GM15510 (cell line): ENCODE data around the gene ZBTB20.

Source experiments
- POLR2A ChIP-seq: IDR thresholded peaks from 3 replicates; pipeline ENCODE4 v1.6.1; 2011; ENCODE audit warnings: borderline replicate concordance; ENCODE audit not compliant: insufficient read length; ENCODE audit errors: extremely low read depth

ZBTB20 gene

DNA sequence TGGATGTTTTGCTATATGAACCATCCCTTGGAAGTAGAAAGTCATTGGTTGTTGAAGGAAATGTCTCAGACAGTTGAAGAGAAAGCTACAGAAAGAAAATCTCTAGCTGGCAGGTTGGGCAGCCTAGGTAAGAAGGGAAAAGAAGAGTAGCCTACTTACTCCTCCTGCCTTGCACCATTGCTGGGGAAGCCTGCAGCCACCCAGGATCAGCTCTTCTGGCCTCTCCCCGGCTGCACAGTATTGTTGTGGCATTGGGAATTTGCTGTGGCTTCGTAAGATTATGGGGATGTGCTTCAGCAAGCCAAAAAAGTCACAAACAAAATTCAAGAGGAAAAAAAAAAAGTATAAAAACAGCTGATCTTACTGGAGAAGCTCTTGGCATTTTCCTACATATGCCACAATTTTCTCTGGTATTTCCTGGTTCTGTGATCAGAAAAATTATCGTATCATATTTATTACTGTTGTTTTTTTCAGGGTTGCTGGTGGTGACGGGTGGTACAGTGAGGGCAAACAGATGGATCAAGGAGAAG lies 699.1 kb downstream of the ZBTB20 start:
- no peak for TF ChIP-seq POLR2A

DNA sequence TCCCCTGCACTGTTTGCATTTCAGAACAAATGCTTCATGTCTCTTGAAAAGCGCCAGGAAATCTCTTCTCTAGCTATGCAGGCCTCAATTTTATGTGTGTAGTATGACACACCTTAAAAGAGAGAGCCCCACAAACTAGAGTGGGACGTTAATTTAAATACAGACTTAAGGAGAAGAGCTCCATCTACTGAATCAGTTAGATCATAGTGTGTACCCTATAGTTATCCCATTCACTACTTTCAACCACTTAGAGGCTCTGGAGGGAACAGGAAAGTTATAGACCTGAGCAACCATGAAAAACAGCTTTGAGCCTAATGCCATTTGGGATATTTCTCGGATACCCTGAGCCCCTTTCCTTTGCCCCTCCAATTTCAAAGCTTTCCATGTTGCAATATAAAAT lies 699.5 kb downstream of the ZBTB20 start:
- TF ChIP-seq POLR2A = no peak

DNA sequence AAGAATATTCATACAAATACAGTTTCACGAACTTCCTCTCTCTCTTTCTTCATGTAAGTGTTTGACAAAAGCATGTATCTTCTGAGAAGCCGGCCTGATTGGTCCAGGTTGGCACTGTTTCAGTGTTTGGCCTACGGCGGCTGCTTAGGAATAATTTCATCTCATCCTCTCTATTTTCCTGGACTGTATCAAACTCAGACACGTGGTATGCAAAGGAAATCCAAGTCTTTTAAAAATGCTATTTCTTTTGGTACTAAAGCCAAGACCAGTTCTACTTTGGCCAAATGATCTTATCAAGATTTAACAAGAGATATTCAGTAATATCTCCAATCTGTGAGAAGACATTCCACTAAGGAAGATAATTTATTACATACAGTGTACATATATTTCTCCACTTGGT lies 700.5 kb downstream of the ZBTB20 start:
- TF ChIP-seq POLR2A = no peak

DNA sequence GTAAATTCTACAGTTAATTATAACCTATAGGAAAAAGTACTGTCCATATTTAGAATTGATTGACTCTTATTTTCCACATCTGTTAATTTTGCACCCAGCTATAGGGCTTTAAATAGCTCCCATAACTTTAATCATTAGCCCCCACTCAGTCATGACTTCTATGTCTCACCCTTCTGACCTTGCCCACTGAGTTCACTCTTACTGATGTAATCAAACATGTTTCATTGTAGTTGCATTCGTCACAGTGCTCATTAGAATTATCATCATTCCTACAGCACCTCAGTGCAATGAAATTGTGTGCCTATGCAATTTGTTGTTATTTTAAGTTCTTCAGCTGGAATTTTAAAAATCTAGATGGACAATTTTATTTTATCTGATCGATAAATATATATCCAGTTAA lies 701.9 kb downstream of the ZBTB20 start:
- TF ChIP-seq POLR2A = no peak

DNA sequence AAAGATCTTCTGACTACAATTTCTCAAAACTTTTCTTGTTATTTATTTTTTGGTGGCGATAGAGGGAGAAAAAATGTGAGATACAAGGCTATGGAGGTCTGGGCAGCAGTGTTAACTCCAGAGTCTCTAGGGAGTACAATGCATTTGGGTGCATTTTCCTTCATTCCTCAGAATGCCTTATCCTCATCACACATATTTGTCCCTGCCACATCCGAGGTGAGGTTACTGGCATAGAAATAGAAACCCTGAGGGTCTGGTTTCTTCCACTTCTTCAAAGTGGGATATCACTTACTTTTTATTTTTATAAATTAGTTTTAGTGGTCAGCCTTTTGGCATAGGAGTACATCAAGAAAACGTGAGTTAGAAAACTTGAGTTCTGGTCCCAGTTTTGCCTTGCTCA lies 702.9 kb downstream of the ZBTB20 start:
- TF ChIP-seq POLR2A = no peak

DNA sequence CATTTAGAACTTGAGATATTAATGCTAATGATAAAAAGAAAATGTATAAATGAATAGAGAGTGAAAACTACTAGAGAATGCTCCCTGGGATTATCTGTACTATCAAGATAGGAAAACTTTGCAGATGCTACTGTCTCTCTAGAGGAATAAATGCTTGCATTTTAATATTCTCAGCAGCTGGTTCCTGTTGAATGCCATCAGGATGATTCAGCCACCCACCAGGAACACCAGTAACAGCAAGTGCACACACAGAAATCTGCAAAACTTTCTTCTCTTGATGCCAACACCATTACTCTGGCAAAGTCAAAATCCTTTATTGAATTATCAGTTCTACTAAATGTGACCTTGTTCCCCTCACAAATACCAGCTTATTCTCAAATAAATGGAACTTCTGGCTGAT lies 704.8 kb downstream of the ZBTB20 start:
- TF ChIP-seq POLR2A = no peak

DNA sequence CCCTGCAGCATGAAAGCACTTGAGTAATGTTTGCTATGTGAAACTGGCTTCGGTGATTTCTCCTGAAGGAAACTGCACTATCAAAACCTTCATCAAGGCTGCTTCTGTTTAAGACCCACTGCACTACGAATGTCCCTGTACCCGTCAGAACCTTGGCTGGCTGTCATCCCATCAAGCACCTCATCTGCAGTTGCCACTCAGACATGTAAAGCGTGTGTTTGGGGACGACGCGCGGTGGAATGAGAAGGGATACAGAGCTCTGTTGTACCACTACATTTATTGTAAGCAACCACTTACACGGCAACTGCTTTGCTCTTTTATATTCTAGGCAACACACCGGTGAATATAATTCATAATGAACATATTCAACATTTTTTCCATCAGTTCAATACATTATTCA lies 705.7 kb downstream of the ZBTB20 start:
- TF ChIP-seq POLR2A = no peak

DNA sequence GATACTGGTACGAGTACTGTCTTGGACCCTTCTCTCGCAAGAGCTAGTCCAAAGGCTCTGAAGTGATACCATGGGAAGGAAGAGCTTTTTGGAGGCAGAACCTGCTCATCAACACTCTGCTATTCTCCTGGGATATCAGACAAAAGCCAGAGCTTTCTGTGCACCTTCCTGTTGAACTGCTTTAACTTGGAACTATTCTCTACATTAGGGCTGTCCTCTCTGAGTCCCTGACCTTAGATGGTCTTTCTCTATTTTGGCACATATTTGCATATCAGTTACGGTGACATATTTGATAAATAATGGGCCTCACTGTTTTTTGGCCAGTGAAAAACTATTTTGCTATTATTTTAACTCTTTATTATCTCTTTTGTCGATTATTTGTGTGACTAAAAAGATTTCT lies 706.4 kb downstream of the ZBTB20 start:
- TF ChIP-seq POLR2A = no peak

DNA sequence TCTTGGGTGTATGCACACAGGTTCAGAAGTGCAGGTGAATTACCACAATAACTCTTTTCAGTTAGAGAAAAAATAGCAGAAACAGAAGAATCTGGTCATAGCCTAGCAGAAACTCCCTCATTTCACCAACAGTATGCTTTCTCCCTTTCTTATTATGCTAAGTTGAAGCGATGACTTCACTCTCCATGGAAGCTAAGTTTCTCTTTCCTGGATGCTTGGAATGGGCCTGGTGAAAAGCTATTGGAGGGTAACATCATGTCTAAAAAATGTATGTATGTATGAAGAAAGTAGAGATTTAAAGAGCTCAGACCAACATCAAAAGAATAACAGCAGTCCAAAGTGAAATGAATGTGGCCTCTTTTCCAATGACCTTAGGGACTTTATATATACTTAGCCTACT lies 707.8 kb downstream of the ZBTB20 start:
- TF ChIP-seq POLR2A = no peak

DNA sequence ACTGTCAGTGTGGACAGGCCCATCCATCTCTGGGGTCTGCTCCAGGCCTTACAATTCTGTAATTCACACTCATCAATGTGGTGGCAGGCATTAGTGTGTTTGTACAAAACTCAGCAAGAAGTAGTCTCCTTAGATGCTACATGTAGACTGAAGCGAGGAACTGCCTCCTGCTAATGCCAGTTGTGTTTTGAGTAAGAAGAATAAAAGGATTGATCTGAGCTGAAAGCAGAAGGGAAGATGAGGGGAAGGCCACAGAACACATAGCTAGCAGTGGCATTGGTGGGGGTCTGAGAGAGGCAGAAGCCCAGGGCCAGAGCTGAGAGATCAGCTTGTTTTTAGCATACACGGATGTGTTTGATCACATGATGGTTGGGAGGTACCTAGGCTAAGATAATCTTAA lies 709.2 kb downstream of the ZBTB20 start:
- no peak for TF ChIP-seq POLR2A

DNA sequence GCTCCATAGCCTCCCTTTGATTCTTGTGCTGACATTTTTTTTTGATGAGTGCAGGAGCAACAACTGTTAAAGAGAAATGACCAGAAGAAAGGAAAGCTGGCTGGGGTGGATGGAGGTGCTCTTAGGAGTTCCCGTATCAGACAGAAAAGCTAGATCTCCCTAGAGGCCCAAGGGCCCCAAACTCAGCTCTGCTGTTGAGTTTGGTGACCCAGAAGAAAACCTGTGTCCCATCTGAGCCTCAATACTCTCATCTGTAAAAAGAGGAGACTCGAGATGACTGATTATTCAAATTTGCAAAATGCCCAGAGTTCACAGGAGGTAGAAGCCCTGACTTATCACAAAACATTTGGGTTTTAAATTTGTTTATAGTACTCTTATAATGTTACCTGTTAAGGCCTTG lies 710.9 kb downstream of the ZBTB20 start:
- no peak for TF ChIP-seq POLR2A

DNA sequence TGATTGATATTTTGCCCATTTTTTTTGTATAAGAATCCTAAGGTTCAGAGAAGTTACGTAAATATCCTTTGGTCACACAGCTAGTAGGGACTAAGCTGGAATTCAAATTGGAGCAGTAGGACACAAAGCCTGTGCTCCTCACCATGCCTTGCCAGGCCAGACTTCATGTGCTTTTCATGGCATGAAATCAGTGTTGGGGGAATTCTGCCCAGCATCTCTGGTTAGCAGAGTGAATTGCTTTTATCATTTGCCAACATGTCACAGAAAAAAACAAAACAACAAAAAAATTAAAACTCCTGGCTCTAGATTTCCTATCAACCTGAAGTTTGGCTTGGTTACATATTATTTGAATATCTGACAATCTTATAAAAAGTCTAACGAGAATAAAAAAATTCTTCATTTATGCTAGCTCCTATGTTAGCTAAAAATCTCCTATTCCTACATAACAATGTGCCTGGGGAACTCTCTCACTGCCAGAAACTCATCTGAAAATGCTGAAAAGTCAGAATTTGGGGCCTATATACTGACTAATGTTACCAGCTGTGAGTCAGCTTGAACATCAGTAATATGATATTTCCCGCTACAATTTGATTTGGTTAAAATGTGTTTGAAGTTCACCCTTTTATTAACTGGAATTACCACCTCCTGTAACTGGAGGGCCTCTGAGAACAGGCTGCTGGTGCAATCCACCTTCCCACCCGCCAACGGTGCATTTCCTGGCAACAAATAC lies 711.5 kb downstream of the ZBTB20 start:
- no peak for TF ChIP-seq POLR2A

DNA sequence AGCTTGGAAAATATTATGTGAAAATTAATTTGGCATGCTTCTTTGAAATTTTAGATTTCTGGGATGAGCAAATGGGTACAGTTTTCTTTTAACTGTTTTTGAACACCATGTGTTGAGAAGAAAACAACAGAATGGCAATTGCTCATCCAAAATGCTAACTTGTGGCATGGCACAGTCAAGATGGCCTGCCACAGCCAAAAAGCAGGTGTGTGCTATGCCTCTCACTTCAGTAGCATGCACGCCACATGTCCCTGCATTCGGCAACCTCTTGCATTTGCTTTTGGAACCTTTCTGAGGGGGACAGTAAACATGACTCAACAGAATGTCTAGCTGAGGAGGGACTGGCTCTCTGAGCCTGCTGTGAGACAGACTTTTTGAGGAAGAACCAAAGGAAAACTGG lies 714.8 kb downstream of the ZBTB20 start:
- no peak for TF ChIP-seq POLR2A

DNA sequence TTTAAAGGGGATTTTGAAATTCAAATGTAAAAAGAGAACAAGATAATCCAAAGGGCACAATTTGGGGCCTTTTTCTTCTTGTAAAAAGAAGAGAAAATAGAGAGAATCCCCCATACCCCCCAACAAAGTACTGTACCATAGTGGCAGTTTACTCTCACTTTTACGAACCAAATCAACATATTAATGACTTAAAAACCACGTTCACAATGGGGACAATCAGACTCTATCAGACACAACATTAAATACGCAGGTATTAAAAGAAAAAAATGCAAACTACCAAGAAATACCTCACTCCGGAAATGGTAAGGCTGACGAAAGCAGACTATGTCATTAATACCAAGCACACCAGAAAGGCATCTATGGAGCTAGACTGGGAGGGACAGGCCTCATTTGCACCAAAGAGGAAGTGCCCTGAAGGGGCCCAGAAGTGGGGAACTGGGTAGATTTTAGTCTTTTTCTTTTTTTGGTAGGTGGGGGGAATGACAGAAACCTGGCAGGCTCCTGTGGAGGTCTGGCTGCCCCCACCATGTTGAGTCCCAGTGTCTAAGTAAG lies 719.0 kb downstream of the ZBTB20 start:
- no peak for TF ChIP-seq POLR2A

DNA sequence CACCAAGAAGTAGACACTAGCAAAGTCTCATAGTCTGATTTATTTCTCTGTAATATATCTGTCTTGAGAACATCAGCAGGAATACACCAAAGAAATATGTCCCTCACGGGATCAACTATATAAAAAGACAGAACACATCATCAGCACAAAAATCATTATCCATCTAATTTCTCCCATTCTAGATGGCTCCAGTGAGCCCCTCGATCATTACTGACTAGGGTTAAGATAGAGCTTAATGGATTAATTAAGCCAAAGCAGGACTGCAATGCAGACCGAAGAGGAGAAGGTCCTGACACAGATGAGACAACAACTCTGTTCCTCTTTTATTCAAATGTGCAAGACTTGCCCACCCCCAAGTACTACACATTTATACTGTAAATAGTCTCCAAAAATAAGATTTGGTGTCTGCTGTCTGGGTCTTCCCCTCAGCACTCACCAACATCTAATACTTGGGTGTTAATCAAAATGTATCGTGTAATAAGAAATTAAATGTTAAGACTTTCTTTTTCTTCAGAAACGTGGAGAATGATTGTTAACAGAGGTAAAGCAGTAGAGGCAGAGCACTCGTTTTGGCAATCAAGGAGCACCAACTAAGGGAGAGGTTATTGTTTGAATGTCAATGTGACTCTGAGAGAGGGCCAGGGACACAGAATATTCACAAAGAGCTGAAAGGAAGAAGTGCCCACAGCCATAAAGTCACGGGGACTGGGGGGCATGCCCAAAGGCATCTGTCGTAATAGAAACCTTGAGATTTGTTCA lies 719.6 kb downstream of the ZBTB20 start:
- TF ChIP-seq POLR2A = no peak

DNA sequence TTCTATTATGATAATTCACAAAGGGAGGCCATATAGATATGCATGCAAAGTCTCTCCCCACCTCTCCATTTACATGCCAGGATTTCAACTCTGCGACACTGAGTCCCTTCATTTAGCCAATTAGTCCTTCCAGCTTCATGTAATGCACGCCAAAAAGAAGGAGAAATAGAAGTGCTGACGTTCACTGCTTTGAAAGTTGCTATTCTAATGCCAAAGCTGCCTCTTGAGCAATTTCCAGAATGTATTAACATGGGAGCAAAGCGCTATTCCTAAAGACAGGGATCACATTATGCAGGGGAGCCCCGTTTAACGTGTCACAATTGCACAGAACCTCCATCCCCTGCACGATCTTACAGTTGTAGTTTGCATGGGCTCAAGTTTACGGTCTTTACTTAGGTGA lies 722.8 kb downstream of the ZBTB20 start:
- no peak for TF ChIP-seq POLR2A
